SK-N-SH treated with all-trans-retinoic acid at 6 μM for 48 hours (cell line): ENCODE measurements around the gene MUSK.

Source experiments
- ATAC-seq: fragments of 200-7000 bp; cut with Tn5 transposase; 3 replicates; pipeline ENCODE4 v1.9.1; 2020; ENCODE audit warnings: mild to moderate bottlenecking, moderate library complexity
- ARNTL ChIP-seq: fragments of 450-650 bp; formaldehyde crosslinking; IDR thresholded peaks from 2 replicates; pipeline ENCODE4 v1.5.0; 2020; ENCODE audit warnings: low read depth, mild to moderate bottlenecking, moderate library complexity, borderline replicate concordance
- BACH2 ChIP-seq: fragments of 250-450 bp; sonication (Bioruptor Pico); IDR thresholded peaks from 2 replicates; pipeline ENCODE4 v1.9.0; 2021; ENCODE audit warnings: mild to moderate bottlenecking, borderline replicate concordance
- CREB5 ChIP-seq: fragments of 250-450 bp; sonication (Bioruptor Pico); IDR thresholded peaks from 2 replicates; pipeline ENCODE4 v1.5.1; 2020; ENCODE audit warnings: low read depth, mild to moderate bottlenecking, moderate library complexity
- CSDC2 ChIP-seq: fragments of 250-450 bp; sonication (Bioruptor Pico); IDR thresholded peaks from 2 replicates; pipeline ENCODE4 v1.5.0; 2020; ENCODE audit warnings: mild to moderate bottlenecking, moderate library complexity
- CSRNP3 ChIP-seq: fragments of 250-450 bp; sonication (Bioruptor Pico); IDR thresholded peaks from 2 replicates; pipeline ENCODE4 v1.5.1; 2021; ENCODE audit warnings: mild to moderate bottlenecking, moderate library complexity
- ESRRG ChIP-seq: fragments of 250-450 bp; sonication (Bioruptor Pico); IDR thresholded peaks from 2 replicates; pipeline ENCODE4 v1.6.1; 2021; ENCODE audit warnings: mild to moderate bottlenecking
- GLIS3 ChIP-seq: fragments of 250-450 bp; sonication (Bioruptor Pico); IDR thresholded peaks from 2 replicates; pipeline ENCODE4 v1.5.0; 2020; ENCODE audit warnings: mild to moderate bottlenecking, moderate library complexity
- ISL1 ChIP-seq: fragments of 250-450 bp; sonication (Bioruptor Pico); IDR thresholded peaks from 2 replicates; pipeline ENCODE4 v2.1.2; 2022; ENCODE audit warnings: mild to moderate bottlenecking, moderate library complexity
- OSR1 ChIP-seq: fragments of 250-450 bp; sonication (Bioruptor Pico); IDR thresholded peaks from 2 replicates; pipeline ENCODE4 v1.8.0; 2022; ENCODE audit warnings: moderate library complexity, mild to moderate bottlenecking, inconsistent platforms
- PATZ1 ChIP-seq: fragments of 250-450 bp; sonication (Bioruptor Pico); IDR thresholded peaks from 2 replicates; pipeline ENCODE4 v1.8.0; 2020; ENCODE audit warnings: mild to moderate bottlenecking, moderate library complexity, borderline replicate concordance
- POU6F1 ChIP-seq: fragments of 250-450 bp; sonication (Bioruptor Pico); IDR thresholded peaks from 2 replicates; pipeline ENCODE4 v1.8.0; 2021; ENCODE audit warnings: low read depth, mild to moderate bottlenecking, moderate library complexity, borderline replicate concordance
- PPARA ChIP-seq: fragments of 250-450 bp; sonication (Bioruptor Pico); IDR thresholded peaks from 2 replicates; pipeline ENCODE4 v1.5.0; 2020; ENCODE audit warnings: mild to moderate bottlenecking, borderline replicate concordance
- RARB ChIP-seq: fragments of 250-450 bp; sonication (Bioruptor Pico); IDR thresholded peaks from 2 replicates; pipeline ENCODE4 v1.8.0; 2021; ENCODE audit warnings: mild to moderate bottlenecking, moderate library complexity
- SNAI2 ChIP-seq: fragments of 250-450 bp; sonication (Bioruptor Pico); IDR thresholded peaks from 2 replicates; pipeline ENCODE4 v1.5.0; 2020; ENCODE audit warnings: mild to moderate bottlenecking, moderate library complexity
- TOX ChIP-seq: fragments of 250-450 bp; sonication (Bioruptor Pico); IDR thresholded peaks from 2 replicates; pipeline ENCODE4 v1.8.0; 2021; ENCODE audit warnings: mild to moderate bottlenecking, moderate library complexity, borderline replicate concordance
- TSHZ2 ChIP-seq: fragments of 250-450 bp; sonication (Bioruptor Pico); IDR thresholded peaks from 2 replicates; pipeline ENCODE4 v1.5.0; 2020; ENCODE audit warnings: mild to moderate bottlenecking, moderate library complexity
- ZC3H10 ChIP-seq: fragments of 250-450 bp; sonication (Bioruptor Pico); IDR thresholded peaks from 2 replicates; pipeline ENCODE4 v1.5.1; 2021; ENCODE audit warnings: mild to moderate bottlenecking, moderate library complexity
- ZFP30 ChIP-seq: fragments of 450-650 bp; formaldehyde crosslinking; IDR thresholded peaks from 2 replicates; pipeline ENCODE4 v1.5.0; 2022; ENCODE audit warnings: mild to moderate bottlenecking, moderate library complexity
- ZNF565 ChIP-seq: fragments of 450-650 bp; formaldehyde crosslinking; conservative IDR thresholded peaks from 2 replicates; pipeline ENCODE4 v1.5.0; 2020; ENCODE audit warnings: low read depth, mild to moderate bottlenecking, moderate library complexity
- ZNF70 ChIP-seq: fragments of 450-650 bp; formaldehyde crosslinking; IDR thresholded peaks from 2 replicates; pipeline ENCODE4 v1.5.0; 2020; ENCODE audit warnings: mild to moderate bottlenecking, moderate library complexity
- ZNF8 ChIP-seq: fragments of 450-650 bp; formaldehyde crosslinking; IDR thresholded peaks from 2 replicates; pipeline ENCODE4 v1.5.0; 2020; ENCODE audit warnings: mild to moderate bottlenecking, moderate library complexity

Gene MUSK

GRCh38 chr9:110814159-110814558 lies 145.6 kb downstream of the MUSK start:
- ATAC-seq, result no peak
- TF ChIP-seq ZNF565 (no peak), ZNF70 (no peak), ZFP30 (CRISPR knock-in tag) (no peak), CSRNP3 (CRISPR knock-in tag) (no peak), TSHZ2 (CRISPR knock-in tag) (no peak), ESRRG (CRISPR knock-in tag) (no peak), BACH2 (CRISPR knock-in tag) (no peak)

- TF ChIP-seq ISL1 (CRISPR knock-in tag) (no peak), OSR1 (CRISPR knock-in tag) (no peak), ZNF70 (no peak), ESRRG (CRISPR knock-in tag) (no peak), TOX (no peak), ZNF8 (CRISPR knock-in tag) (no peak), ZNF565 (no peak), CREB5 (no peak), POU6F1 (CRISPR knock-in tag) (no peak), CSDC2 (CRISPR knock-in tag) (no peak), RARB (CRISPR knock-in tag) (no peak), PPARA (CRISPR knock-in tag) (no peak), ZC3H10 (CRISPR knock-in tag) (no peak), ZFP30 (CRISPR knock-in tag) (no peak), SNAI2 (CRISPR knock-in tag) (no peak), CSRNP3 (CRISPR knock-in tag) (no peak), ARNTL (CRISPR knock-in tag) (no peak), PATZ1 (CRISPR knock-in tag) (no peak), BACH2 (CRISPR knock-in tag) (no peak)
- TF ChIP-seq, all 23 proteins: peak for 0
- ATAC-seq, result no peak
Measured at GRCh38 chr9:110815361-110815760, 146.8 kb downstream of the MUSK start.

DNA sequence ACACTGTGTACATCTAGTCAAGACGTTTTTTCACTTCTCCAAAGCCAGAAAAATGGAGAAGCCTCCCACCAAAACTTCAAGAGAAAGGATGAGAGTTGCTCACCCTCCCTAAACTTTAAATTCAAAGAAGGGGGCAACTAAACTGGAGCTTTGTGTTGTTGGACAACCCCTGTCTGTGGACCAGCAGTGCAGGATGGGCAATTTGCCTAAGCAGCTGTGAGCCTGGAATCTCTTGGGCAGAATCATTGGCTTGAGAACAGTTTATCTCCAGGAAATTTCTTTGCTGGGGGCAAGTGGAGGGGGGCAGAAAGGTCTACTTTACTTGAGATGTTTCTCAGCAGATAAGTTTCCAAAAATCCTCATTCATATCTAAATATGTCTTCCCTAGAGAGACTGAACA lies 151.8 kb downstream of the MUSK start:
- ATAC-seq, result 0 out of 3 replicates have a peak, but pooled peaks have one; percentile 14
- TF ChIP-seq GLIS3 (no peak), CREB5 (no peak)
